GM18858 (cell line): ENCODE data around the gene XPO1.
"Not testable (repeated sequence)": the region's sequence is repeated elsewhere in the genome, so short reads cannot be mapped to it uniquely, and the experiment has no call there.

Source experiments
- ATAC-seq: cut with Tn5 transposase; IDR thresholded peaks from one replicate; pipeline ENCODE4 v1.9.1; 2021; ENCODE audit not compliant: unreplicated experiment

XPO1 gene

DNA sequence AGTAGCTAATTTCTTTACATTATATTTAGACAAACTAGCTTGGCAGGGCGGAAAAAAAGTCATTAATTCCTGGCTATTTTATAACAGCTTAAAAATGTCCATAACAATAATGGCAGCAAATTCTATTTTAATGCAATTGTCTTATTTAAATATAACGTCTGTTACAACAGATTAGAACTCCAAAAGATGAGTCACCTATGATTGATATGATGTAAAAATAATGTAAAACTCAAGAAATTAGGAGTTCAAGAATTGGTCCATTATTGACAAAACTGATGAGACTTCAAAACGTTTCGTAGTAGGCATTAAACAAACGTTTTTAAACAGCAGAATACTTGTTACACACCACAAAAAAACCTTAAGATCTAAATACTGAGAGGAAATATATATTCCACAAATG lies 2.7 kb downstream of the XPO1 start:
- ATAC-seq, result no peak

DNA sequence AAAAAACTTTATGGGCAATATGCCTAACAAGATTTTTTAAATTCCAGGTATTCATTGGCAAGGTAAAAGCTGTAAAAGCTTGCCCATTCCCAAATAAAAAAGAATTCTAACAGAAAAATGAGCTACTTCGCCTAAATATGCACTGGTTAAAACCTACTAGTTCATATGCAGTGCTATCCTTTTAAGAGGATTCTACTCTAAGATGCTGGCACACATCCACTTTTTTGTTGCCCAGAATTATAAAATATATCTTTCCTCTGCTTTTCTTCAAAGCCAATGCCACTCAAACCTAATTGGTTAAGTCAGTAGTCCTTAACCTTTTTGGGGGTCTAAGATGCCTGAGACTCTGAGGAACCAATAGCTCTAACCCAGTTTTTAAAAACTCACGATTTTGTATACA lies 3.2 kb downstream of the XPO1 start:
- ATAC-seq, result no peak

DNA sequence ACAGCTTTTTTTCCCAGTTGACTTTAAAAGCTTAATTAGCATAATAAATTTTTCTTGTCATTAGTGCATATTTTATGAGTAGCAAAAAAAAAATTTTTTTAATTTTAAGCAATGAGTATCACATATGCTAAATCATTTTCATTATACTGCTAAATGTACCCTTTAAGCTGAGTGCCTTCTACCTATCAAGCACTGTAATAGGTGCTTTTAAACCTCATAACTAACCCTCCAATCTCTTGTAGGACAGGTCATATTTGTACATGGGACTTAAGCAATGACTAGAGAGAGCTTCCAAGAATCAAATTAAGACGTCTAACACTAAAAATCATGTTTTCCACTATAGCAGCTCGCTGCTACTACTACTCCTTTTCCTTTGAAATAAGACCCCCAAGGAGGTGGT lies 7.4 kb downstream of the XPO1 start:
- ATAC-seq, result no peak

DNA sequence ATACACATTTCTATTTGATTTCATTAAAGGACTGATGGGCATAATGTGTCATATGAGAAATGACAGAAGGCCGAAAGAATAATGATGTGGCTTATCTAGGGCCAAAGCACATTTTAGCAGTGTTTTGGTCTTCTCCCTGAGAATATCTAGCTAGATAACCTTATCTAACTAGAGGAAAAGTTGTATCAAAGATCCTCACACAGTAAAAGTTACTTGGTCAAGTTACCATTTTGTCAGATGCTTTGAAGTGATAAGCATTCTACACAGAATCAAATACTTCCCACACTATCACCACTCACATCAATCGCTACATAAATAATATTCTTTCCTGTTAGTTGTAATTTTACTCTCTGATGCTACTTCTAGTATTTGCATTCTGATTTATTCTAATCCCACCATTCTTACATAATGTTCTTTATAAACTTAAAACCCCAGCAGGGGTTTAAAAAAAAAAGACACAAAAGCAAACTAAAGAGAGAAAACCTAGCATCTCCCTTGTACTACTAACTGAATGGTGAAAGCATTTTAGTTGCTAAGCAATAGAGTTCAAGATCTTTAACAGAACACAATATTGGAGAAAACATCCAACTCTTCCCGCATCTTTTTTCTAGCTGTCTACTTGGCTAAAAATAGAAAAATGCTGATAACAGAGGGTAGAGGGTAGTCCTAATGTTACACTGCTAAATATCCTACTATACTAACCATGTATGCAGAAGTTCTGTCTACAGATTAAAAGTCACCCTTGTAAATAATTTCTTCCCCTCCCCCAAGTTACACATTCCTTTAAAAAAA lies 8.0 kb downstream of the XPO1 start:
- no peak for ATAC-seq

DNA sequence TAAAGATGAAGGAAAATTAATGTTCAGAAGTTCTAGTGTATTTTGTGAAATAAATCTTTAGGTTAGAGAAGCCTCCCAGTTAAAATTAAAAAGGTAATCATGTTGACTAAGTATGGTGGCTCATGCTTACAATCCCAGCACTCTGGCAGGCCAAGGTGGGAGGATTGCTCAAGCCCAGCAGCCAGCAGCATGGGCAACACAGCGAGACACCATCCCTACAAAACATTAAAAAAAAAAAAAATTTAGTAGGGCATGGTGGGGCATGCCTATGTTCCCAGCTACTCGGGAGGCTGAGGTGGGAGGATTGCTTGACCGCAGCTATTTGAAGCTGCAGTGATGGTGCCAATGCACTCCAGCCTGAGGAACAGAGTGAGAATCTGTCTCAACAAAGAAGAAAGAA lies 17.9 kb downstream of the XPO1 start:
- ATAC-seq, result no peak

DNA sequence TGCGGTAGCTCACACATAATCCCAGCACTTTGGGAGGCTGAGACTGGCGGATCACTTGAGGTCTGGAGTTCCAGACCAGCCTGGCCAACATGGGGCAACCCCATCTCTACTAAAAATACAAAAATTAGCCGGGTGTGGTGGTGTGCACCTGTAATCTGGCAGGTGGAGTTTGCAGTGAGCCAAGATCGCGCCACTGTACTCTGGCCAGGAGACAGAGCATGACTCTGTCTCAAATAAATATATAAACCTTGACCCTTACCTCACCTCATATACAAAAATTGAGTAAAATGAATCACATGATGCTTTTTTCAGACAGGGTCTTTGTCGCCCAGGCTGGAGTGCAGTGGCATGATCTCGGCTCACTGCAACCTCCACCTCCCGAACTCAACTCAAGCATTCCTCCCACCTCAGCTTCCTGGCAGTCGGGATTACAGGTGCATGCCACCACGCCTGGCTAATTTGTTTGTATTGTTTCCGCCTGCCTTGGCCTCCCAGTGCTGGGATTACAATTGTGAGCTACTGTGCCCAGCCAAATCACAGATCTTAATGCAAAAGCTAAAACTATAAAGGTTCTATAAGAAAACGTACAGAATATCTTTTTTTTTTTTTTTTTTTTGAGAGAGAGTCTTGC lies 25.3 kb downstream of the XPO1 start:
- ATAC-seq, result no peak

DNA sequence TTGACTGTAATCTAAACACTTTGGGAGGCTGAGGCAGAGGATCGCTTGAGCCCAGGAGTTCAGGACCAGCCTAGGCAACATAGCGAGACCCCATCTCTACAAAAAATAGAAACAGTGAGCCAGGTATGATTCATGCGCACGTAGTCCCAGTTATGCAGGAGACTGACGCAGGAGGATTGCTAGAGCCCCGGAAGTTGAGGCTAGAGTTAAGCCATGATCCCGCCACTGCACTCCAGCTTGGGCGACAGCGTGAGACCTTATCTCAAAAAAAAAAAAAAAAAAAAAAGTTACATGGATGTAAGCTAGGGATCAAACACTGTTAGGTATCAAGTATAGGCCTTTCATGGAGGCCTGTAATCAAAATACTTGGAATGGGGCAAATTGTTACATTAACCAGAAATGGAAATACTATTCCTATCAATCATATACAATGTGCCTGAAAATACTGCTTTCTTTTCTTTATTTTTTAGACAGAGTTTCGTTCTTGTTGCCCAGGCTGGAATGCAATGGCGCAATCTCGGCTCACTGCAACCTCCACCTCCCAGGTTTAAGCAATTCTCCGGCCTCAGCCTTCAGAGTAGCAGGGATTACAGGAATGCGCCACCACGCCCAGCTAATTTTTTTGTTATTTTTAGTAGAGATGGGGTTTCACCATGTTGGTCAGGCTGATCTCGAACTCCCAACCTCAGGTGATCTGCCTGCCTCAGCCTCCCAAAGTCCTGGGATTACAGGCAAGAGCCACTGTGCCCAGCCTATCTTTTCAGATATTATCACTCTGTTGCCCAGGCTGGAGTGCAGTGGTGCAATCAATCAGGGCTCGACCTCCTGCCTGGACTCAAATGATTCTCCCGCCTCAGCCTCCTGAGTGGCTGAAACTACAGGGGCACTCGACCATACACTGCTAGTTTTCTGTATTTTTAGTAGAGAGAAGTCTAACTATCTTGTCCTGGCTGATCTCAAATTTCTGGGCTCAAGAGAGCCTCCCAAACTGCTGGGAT lies 27.2 kb downstream of the XPO1 start:
- no peak for ATAC-seq

DNA sequence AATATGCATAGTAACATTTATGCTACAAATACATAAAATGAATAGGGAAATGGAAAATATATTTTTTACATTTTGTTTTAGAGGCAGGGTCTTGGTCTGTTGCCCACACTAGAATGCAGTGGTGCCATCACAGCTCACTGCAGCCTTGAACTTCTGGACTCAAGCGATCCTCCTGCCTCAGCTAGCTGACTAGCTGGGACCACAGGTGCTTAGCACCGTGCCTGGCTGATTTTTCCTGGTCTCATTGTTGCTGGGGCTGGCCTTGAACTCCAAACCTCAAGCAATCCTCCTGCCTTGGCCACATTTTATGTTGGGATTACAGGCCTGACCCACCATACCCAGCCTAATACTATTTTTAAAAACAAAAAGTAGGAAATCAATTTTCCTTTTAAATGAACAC lies 33.2 kb downstream of the XPO1 start:
- no peak for ATAC-seq

DNA sequence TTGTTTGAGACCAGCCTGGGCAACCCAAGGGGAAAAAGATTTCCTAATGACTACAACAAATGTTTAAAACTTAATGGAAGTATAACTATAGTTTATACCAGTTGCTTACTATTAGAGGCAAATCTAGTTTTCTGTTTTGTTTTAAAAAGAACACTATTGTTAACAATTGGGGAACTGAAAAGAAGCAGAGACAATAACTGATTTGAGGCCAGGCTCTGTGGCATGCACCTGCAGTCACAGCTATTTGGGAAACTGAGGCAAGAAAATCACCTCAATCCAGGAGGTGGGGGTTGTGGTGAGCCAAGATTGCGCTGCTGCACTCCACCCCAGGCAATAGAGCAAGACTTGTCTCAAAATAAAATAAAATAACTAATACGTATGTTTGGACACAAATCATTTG lies 39.1 kb downstream of the XPO1 start:
- ATAC-seq, result no peak

DNA sequence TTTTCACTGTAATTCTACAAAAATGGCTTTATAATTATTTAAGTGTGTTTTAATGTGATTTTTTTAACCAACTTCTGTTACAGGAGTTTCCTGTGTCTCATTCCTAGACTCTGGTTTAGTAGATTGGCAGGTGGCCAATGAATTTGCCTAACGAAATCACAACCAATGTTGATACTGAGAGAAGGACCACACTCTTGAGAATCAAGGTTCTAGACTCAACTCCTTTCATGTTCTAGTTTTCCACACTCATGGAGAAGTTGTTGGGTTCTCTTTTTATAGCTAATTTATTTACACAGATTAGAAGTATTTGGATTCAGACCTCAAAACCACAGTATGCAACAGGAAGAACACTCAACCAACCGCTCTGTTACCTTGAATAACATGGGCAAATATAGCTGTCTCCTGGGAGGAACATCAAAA lies 44.6 kb downstream of the XPO1 start:
- no peak for ATAC-seq

DNA sequence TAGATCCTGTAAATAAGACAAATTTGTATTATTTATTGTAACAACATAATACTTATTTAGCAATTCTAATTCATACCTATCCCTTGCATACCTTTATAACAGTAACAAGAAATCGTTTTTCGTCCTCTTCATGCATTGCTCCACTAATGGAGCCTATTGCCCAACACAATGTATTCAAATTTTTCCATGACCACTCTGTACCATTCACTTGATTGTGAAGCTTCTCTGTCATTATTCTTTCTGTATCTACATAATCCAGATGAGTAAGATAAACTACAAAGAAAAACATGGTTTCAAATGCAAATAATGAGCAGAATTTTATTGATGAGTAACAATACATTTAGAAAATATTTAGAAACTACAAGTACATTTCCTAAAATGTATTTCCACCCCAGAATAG lies 45.7 kb downstream of the XPO1 start:
- ATAC-seq, result no peak

DNA sequence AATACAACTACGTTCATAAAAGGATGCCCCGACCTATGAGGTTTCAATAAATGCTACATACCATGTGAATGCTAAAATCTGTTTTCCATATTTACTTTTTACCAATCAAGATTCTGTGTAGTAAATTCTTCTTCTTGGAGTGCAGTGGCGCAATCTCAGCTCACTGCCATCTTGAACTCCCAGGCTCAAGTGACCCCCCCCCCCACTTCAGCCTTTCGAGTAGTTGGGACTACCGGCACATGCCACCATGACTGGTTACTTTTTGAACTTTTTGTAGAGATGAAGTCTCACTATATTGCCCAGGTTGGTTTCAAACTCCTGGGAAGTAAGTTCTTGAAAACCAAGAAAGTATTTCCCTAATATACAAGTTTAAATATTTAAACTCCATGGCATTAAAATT lies 52.9 kb downstream of the XPO1 start:
- ATAC-seq, result no peak

DNA sequence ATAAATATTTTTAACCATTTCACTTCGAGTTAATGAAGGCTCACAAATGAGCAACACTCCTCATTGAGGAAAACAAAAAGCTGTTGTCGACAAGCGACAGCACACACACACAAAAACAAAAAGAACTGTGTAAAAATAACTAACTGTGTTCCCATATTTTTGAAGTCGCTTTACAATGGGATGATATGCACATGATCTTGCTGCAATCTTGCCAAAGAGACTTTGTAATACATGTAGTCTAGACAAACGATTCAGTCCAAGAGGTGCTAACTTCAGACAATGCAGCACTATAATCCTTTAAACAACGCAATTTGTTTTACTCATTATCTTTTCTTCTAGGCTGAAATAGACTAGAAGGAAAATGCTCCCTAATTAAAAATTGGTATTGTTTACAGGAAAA lies 60.1 kb downstream of the XPO1 start:
- ATAC-seq, result no peak

DNA sequence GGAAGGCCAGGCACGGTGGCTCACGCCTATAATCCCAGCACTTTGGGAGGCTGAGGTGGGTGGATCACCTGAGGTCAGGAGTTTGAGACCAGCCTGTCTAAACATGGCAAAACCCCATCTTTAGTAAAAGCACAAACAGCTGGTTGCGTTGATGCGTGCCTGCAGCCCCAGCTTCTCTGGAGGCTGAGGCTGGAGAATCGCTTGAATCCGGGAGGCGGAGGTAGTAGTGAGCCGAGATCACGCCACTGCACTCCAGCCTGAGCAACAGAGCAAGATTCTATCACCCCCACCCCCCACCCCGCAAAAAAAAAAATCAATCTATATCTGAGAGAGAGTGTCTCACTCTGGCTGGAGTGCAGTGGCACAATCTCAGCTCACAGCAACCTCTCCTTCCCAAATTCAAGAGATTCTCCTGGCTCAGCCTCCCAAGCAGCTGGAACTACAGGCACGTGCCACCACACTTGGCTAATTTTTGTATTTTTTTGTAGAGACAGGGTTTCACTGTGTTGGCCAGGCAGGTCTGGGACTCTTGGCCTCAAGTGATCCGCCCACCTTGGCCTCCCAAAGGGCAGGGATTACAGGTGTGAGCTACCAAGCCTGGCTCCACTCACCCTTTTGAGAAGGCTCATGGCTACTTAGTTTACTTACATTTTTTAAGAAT lies 61.1 kb downstream of the XPO1 start:
- ATAC-seq, result not testable (repeated sequence)

DNA sequence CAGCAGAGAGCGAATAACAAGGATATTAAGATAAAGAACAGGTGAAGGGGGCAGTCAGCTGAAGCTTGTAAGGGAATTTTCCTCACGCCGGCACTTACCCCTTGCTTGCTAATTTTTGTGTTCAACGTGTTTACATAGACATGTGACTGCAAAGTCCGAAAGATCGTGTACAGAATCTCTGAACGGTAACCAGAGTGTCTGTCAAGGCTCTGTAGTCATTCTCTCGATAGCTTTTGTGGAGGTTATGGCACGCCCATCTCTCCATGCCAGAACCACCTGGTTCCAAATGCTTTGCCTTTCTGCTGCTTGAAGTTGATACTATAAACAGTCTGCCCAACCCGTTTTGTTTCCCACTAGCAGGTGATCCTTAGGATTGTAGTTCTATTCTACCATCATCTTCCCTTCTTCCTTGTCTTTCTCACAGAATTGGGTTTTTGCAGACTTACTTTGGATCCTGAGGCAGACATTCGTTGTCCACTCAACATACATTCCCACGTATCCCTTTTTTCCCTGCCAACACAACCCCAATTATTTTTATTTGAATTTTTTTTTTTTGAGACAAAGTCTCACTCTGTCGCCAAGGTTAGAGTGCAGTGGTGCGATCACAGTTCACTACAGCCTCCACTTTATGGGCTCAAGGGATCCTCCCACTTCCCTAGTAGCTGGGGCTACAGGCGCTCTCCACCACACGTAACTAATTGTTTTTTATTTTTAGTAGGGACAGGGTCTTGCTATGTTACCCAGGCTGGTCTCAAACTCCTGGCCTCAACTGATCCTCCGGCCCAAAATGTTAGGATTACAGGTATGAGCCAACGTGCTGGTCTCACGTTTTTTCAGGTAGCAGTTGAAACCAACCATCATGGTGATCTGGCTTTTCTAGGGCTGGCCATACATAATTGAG lies 66.0 kb downstream of the XPO1 start:
- no peak for ATAC-seq

DNA sequence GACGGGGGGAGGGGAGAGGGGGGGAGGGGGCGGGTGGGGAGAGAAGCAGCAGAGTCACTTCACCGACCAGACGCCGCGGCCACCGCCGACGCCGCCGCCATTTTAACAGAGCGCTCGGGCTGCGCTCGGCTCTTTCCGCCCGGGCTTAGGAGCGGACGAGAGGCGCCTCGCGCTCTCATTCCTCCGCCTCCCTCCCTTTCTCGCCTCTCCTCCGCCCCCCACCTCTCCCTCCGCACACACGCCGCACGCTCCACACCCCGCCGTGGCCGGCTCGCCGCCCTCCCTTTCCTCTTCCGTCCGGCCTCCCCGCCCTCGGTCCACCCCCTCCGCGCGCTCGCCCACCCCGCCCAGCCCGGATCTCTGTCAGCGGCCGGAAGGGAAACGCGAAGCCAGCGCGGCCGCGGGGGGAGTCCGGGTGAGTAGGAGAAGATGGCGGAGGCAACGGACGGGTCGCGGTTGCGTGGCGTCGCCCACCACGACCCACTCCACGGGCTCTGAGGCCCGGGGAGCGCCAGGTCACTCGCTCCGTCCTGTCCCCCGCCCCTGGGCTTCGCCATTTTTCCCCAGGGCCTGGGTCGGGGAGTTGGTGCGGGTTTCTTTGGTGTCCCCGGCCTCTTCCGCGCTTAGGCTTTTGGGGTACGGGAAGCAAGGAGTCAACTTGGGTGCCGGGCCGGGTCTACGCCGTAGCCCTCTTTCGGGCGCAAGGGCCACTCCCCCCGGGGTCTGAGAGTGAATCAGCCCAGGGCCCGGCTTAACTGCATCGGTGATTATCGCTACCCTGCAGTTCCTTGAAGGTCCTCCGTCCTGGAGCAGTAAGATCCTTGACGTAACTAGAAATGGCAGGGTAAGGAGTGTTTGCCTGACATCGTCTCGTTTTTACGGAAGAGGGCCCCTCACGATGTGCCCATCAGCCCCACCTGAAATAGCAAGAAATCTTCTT lies 66.9 kb downstream of the XPO1 start, which contains the start of gene USP34:
Gene USP34 (minus strand): TSS at position 123 of the 940 bp plus-strand sequence. CDS start 395 bp downstream, outside the sequence.
- peak; percentile 52 for ATAC-seq

DNA sequence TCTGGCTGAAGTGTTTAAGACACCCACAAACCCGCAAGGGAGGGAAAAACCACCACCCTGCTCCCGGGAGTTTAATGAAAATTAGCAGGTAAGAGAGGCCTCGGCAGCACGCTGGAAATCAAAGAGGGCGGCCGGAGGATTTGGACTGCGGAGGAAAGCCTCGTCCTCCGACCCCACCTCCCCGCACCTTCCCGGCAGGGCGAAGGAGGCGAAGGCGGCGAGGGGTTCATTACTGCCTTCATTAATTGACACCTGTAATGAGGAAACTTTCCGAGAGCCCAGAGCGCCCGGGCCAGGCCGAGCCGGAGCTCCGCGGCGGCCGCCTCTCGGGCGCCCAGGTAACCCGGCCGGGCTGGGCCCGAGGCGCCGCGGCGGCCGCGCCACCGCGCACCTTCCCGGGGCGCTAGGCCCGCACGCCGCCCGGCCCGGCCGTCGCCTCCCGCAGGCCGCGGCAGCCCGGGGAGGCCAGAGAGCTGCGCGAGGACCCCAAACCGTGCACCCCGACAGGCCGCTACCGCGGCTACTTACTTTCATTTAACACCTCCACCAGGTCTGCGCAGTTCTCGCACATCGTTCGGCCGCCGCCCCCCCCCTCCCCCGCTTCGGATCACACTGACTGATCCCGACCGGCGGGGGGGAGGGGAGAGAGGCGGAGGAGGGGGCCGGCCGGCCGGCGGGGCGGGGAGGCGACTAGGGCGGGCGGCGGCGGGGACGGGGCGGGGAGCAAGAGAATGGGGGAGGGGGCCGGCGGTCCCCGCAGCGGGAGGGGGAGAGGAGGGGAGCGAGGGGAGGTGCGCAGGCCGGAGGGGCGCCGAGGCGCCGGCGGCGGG lies 67.8 kb downstream of the XPO1 start:
- ATAC-seq, result no peak
